CD4-positive, alpha-beta T cell treated with Interleukin-1 beta for 1 hour (primary cell): ENCODE measurements around the gene OAS1.

Source experiments
- DNase-seq, 2 donors: peaks; one replicate each; pipeline ENCODE4 v3.0.0-alpha.2; 2020 to 2022

The OAS1 gene

GRCh38 chr12:112967858-112968257 lies 61.1 kb downstream of the OAS1 start:
- no peak for DNase-seq
